HEK293T (cell line): ENCODE results near the gene TENM3.

Source experiments
- BHLHE40 ChIP-seq: fragments of 450-650 bp; IDR thresholded peaks from 2 replicates; pipeline ENCODE4 v1.6.1; 2016; ENCODE audit warnings: mild to moderate bottlenecking, moderate library complexity, borderline replicate concordance
- SP1 ChIP-seq: fragments of 450-650 bp; IDR thresholded peaks from 2 replicates; pipeline ENCODE4 v1.6.1; 2017
- TARDBP ChIP-seq: fragments of 450-650 bp; IDR thresholded peaks from 2 replicates; pipeline ENCODE4 v1.6.1; 2016
- ZNF384 ChIP-seq: fragments of 450-650 bp; IDR thresholded peaks from 2 replicates; pipeline ENCODE4 v1.6.1; 2016
- TF ChIP-seq, protein P1 (sequence below): fragments of 450-650 bp; IDR thresholded peaks from 2 replicates; pipeline ENCODE4 v1.6.1; 2016

DNA sequence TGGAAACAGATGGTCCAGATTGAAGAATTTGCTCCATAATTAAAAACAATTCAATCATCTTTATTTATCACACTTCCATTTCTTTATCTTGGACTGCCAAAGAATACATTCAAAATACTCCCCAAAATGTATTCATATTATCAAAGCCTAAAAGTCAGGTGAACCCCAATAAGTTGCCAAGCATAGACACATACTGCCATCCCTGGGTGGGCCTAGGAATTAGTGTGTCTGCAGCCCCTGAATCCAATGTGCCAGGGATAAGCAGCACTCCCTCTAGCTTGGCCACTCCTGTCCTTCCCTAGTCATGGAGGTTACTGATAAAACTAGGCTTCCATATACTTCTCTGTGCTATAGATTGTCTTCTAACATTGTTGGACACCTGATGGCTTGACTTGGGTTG is 199.9 kb downstream of the TENM3 start:
- TF ChIP-seq SP1 (no peak), ZNF384 (no peak), BHLHE40 (no peak), TARDBP (no peak)
- TF ChIP-seq, protein P1, sequence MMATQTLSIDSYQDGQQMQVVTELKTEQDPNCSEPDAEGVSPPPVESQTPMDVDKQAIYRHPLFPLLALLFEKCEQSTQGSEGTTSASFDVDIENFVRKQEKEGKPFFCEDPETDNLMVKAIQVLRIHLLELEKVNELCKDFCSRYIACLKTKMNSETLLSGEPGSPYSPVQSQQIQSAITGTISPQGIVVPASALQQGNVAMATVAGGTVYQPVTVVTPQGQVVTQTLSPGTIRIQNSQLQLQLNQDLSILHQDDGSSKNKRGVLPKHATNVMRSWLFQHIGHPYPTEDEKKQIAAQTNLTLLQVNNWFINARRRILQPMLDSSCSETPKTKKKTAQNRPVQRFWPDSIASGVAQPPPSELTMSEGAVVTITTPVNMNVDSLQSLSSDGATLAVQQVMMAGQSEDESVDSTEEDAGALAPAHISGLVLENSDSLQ: no peak
